Colonic mucosa (tissue), 4 donors: ENCODE measurements around the gene MMP2. TPM values are rescaled to one million over a fixed set of nuclear protein-coding genes. Genes with fewer than 3 reads are reported as not detected.

Experiments
- DNase-seq: peaks from one replicate; pipeline ENCODE4 v3.0.0-alpha.2; 2020
- H3K27ac ChIP-seq: fragments of 200-600 bp; one replicate; pipeline ENCODE4 v1.8.0; 2021
- H3K27me3 ChIP-seq: fragments of 200-600 bp; one replicate; pipeline ENCODE4 v1.8.0; 2021
- H3K36me3 ChIP-seq: fragments of 200-600 bp; one replicate; pipeline ENCODE4 v1.8.0; 2021
- H3K4me1 ChIP-seq: fragments of 200-600 bp; one replicate; pipeline ENCODE4 v1.8.0; 2021; ENCODE audit warnings: mild to moderate bottlenecking
- H3K4me3 ChIP-seq: fragments of 200-600 bp; one replicate; pipeline ENCODE4 v1.8.0; 2021
- H3K9ac ChIP-seq, 2 donors: one replicate each; pipeline ENCODE4 v1.7.0; 2013; ENCODE audit warnings: control low read depth in 2 of 2, low read depth in 2 of 2, low read length in 2 of 2
- H3K9me3 ChIP-seq: fragments of 200-600 bp; one replicate; pipeline ENCODE4 v1.8.0; 2021
- CTCF ChIP-seq: fragments of 200-600 bp; IDR thresholded peaks from one replicate; pipeline ENCODE4 v1.8.0; 2022; ENCODE audit warnings: antibody characterized with exemption, mild to moderate bottlenecking
- intact Hi-C: fragments of 100-400 bp; cut with DNase I; formaldehyde crosslinking; loops from one replicate; pipeline ENCODE4 v1.14.1; 2022
- total RNA-seq, 2 donors: library from RNA; stranded (reverse); fragmentation: NEBNext Ultra II Directional in 1 of 2; extraction: Animal tissue kit (Norgen Biotek cat#: 25700) in 1 of 2; gene quantifications; one replicate each; pipeline ENCODE4 v1.2.1, GENCODE V29; 2021
- donor health status: healthy.
- donor health status: DM: no; HTN: no; CAD: no.
- donor health status: DM: no; HTN: no; CAD: no.

The MMP2 gene
- total RNA-seq, 2 donors from 2014 or later = 32.8 to 101 TPM

GRCh38 chr16:55542459-55543082 is 63.6 kb downstream of the MMP2 start:
- Histone ChIP-seq H3K9me3 (no peaks in the 10 kb centered on the region), H3K36me3 (no peaks in the 10 kb centered on the region)
- intact Hi-C loops = loop anchor here (5.0 kb wide), 2 partner anchors 75 to 160 kb away; no protein-coding TSS in a partner anchor

GRCh38 chr16:55543472-55543871 is 64.5 kb downstream of the MMP2 start:
- no peak for DNase-seq
- TF ChIP-seq CTCF = no peak
- H3K27ac ChIP-seq = no peak overlapping the region
- intact Hi-C loops = loop anchor here (5.0 kb wide), 2 partner anchors 76 to 159 kb away; no protein-coding TSS in a partner anchor
- no peaks in the 10 kb centered on the region for H3K9me3 ChIP-seq
- no peak overlapping the region for H3K4me3 ChIP-seq
- H3K4me1 ChIP-seq = no peaks in the 10 kb centered on the region
- H3K27me3 ChIP-seq = no peaks in the 10 kb centered on the region
- H3K36me3 ChIP-seq = no peaks in the 10 kb centered on the region
- no peak overlapping the region for H3K9ac ChIP-seq

More at GRCh38 chr16:55542459-55543082, 63.6 kb downstream of the MMP2 start:
- no peak overlapping the region for H3K27ac ChIP-seq
- no peak overlapping the region for H3K9ac ChIP-seq
- no peak overlapping the region for H3K4me3 ChIP-seq
- no peaks in the 10 kb centered on the region for H3K27me3 ChIP-seq
- DNase-seq = no peak
- H3K4me1 ChIP-seq = no peaks in the 10 kb centered on the region
- TF ChIP-seq CTCF = no peak

GRCh38 chr16:55552621-55553020 is 73.6 kb downstream of the MMP2 start:
- intact Hi-C loops = no loop called here

GRCh38 chr16:55555436-55555835 is 76.4 kb downstream of the MMP2 start:
- Histone ChIP-seq H3K36me3 (no peaks in the 10 kb centered on the region), H3K4me3 (no peak overlapping the region), H3K4me1 (no peaks in the 10 kb centered on the region), H3K9me3 (no peaks in the 10 kb centered on the region), H3K27me3 (no peaks in the 10 kb centered on the region), H3K9ac (no peak overlapping the region), H3K27ac (no peak overlapping the region)
- no peak for TF ChIP-seq CTCF
- no peak for DNase-seq
- intact Hi-C loops = no loop called here

More at GRCh38 chr16:55552621-55553020, 73.6 kb downstream of the MMP2 start:
- Histone ChIP-seq H3K9ac (no peak overlapping the region), H3K36me3 (no peaks in the 10 kb centered on the region), H3K9me3 (no peaks in the 10 kb centered on the region), H3K4me3 (no peak overlapping the region), H3K27me3 (no peaks in the 10 kb centered on the region), H3K4me1 (no peaks in the 10 kb centered on the region), H3K27ac (no peak overlapping the region)
- no peak for DNase-seq
- TF ChIP-seq CTCF = no peak

Other genes with a start within 250 kb of the MMP2 start
- not detected for gene IRX6, start 155.0 kb upstream of the MMP2 start, total RNA-seq
- gene LPCAT2, start 29.9 kb downstream of the MMP2 start, total RNA-seq = 10 to 100 TPM; 22.6 to 30.5 TPM
- under 1 TPM; 0.40 to 0.42 TPM for gene CAPNS2, start 87.5 kb downstream of the MMP2 start, total RNA-seq
- under 1 TPM in 1 of 2 donors, not detected in 1; 0.16 TPM for gene SLC6A2, start 176.8 kb downstream of the MMP2 start, total RNA-seq